GM19099 (cell line): ENCODE measurements around the gene SMIM11.

ENCODE experiments used
- POLR2A ChIP-seq: IDR thresholded peaks from 3 replicates; pipeline ENCODE4 v1.6.1; 2011; ENCODE audit warnings: low read depth; ENCODE audit not compliant: insufficient read length; ENCODE audit errors: extremely low read depth

SMIM11 gene

DNA sequence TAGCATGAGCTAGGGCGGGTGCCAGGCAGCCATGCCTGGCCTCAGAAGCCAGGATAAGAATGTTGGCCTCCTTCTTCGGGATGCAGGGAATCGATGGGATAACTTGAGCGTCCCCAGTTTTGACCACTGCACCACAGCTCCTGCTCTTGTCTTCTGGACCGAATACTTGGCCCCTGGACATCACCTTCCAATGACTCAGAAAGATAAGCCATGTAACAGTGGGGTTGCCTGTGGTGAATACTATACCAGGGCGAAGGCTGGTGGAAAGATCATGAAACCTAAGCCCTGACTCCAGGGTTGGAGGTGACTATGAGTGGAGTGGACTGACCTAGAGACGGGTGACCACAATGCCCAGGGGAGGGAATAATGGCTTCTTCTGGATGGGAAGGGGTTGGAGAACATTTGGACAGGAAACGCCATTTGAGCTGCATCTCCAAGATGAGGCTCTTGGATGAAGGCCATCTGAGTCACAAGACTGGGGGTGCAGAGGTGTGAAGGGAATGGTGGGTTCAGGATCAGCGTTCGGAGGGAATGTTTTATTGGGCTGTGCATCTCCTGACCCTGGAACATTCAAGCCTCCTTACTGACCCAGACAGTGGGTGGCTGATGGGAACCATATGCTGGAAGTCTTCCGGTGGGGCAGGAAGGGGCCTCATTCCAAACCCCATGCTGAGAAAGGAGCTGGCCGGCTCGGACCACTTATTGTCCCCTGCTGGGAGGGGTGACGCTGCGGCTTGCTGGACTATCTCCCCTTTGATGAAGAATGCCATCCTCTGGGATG is 30.0 kb upstream of the SMIM11 start:
- TF ChIP-seq POLR2A: no peak

DNA sequence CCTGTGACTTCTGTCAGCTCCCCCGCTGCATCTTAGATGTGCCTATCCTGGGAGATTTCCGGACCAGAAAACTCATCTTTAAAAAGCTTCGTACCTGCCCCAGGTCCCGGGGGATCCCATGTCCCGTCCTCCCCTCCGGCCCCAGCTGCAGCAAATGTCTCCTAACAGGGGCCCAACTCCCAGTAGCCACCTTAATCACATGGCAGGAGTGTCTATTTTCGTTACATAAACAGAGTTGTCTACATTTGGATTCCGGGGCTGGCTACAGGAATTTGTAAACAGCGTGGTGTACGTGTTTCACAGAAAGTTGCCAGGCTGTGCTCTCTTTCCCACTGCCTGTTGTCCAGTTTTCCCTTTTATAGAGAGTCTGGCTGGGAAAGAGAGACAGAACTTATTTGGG is 29.4 kb upstream of the SMIM11 start:
- no peak for TF ChIP-seq POLR2A

DNA sequence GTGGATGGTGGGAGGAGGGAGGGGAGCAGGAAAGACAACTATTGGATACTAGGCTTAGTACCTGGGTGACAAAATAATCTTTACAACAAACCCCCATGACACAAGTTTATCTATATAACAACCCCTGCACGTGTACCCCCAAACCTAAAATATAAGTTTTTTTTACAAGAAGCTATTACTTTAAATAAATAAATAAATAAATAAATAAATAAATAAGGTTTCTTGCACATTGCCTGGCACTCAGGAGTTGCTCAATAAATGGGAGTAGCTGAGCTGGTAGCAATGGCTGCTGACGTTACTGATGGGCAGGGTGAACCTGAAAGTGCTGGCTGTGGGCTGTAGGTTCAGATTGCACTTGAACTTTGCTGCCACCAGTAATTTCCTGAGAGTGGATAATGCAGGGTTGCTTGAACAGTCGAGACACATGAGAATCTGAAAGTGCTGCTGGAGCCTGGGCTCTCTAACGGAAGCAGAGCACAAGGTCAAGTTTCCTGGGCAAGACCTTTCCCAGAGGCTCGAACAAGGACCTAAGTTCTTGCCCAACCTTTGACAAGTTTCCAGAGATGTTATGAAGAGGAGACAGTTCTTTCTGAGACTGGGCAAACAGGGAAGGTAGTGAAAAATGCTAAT is 26.3 kb upstream of the SMIM11 start:
- no peak for TF ChIP-seq POLR2A

DNA sequence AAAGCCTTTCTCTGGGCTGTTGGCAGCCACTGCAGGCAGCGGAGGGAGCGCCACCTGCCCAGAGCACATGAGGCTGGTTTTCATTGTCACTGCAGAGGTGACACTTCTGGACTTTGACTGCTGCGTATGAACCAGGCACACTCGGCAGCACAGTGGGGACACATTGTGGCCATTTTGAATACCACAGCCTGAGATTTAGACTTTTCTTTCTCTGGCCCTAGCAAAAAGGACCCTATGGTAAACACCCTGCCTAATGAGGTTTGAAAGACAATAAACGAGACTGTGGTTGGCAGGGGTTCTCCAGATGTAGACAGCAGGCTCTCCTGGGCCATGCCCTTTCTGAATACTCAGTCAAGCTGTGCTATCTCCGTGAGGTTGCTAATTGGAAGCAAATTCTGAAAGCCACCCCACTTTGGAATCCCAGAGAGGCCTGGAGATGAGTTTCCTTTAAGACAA is 23.5 kb upstream of the SMIM11 start:
- no peak for TF ChIP-seq POLR2A

DNA sequence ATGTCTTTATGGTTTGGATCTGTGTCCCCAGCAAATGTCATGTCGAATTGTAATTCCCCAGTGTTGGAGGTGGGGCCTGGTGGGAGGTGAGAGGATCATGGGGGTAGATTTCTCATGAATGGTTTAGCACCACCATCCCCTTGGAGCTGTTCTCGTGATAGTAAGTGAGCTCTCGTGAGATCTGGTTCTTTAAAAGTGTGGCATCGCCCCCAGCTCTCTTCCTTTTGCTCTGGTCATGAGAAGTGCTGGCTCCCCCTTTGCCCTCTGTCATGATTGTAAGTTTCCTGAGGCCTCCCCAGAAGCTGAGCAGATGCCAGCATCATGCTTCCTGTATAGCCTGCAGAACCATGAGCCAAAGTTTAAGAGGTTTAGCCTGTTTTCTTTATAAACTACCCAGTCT is 22.8 kb upstream of the SMIM11 start:
- no peak for TF ChIP-seq POLR2A

DNA sequence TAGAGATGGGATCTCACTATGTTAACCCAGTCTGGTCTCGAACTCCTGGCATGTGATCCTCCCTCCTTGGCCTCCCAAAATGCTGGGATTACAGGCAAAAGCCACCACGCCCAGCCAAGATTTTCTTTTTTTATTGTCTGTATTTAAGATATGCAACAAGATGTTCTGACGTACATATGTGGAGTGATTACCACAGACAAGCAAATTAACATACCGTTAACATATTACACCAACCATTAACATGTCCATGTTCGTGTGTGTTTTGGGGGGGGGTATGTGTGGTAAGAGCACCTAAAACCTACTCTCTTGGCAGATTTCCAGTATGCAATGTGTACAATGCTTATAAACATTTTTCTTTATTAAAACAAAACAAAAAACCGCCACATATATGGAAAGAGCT is 22.1 kb upstream of the SMIM11 start:
- no peak for TF ChIP-seq POLR2A

DNA sequence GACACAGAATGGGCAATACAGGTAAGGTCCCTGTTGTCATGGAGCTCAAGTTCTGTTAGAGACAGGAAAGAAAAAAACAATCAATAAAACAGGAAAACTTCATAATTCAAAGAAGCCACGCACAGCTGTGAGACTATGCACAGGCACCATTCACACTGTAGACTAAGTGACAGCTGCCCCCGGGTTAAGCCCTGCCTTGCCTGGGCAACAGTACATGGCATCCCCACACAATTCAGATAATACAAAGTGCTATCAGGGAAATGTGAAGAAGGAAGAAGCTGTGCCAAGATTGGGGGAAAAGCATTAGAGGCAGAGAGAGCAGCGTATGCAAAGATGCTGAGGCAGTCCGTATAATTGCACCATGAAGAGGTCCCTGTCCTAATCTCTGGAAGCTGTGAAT is 20.5 kb upstream of the SMIM11 start:
- TF ChIP-seq POLR2A: no peak

DNA sequence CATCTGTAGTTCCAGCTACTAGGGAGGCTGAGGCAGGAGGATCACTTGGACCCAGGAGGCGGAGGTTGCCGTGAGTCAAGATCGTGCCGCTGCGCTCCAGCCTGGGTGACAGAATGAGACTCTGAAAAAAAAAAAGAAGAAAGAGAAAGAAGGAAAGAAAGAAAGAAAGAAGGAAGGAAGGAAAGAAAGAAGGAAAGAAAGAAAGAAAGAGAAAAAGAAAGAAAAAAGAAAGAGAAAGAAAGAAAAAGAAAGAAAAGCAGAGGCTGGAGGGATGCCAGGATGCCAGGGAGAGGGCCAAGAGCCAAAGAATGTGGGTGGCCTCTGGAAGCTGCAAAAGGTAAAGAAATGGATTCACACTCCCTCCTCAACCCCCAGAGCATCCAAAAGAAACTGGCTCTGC is 19.7 kb upstream of the SMIM11 start:
- TF ChIP-seq POLR2A: no peak

DNA sequence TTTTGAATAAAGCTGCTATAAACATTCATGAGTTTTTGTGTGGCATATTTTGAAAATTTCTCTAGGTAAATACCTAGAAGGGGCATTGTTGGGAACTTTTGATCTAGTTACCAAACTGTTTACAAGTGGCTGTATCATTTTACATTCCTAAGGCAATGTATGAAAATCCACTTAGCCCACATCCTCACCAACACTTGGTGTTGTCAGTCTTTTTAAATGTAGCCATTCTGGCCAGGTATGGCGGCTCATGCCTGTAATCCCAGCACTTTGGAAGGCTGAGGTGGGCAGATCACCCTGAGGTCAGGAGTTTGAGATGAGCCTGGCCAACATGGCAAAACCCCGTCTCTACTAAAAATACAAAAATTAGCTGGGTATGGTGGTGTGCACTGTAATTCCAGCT is 17.4 kb upstream of the SMIM11 start:
- no peak for TF ChIP-seq POLR2A

DNA sequence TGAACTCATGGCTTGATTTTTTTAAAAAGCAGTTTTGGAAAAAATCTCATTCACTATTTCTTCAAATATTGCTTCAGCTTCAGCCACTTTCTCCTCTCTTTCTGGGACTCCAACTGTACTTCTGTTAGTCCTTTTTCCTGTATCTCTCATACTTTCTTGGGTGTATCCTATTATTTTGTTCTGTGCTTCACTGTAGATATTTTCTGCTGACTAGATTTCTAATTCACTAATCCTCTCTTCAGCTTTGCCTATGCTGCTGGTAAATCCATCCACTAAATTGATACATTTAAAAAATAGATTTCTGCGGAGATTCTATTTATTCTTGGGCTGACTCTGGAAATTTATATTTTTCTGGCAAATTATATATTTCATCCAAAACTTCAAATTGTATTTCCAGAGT is 16.4 kb upstream of the SMIM11 start:
- no peak for TF ChIP-seq POLR2A

DNA sequence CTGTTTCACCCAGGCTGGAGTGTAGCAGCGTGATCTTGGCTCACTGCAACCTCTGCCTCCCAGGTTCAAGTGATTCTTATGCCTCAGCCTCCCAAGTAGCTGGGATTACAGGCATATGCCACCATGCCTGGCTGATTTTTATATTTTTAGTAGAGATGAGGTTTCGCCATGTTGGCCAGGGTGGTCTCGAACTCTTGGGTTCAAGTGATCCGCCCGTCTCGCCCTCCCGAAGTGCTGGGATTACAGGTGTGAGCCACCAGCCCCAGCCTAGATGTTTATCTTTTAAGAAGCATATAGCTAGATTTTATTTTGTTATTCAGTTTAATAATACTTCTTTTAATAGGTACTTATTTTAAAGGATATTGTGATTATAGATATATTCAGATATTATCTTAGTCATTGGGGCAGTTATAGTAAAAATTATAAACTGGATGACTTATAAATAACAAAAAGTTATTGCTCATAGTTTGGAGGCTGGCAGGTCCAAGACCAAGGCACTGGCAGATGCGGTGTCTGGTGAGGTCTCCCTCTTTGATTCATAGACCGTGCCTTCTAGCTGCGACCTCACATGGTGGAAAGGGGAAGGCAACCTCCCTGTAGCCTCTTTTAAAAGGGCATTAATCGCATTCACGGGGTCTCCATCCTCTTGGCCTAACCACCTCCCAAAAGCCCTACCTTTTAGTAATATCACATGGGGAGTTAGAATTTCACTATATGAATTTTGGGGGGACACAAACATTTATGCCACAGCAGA is 14.6 kb upstream of the SMIM11 start:
- TF ChIP-seq POLR2A: no peak

DNA sequence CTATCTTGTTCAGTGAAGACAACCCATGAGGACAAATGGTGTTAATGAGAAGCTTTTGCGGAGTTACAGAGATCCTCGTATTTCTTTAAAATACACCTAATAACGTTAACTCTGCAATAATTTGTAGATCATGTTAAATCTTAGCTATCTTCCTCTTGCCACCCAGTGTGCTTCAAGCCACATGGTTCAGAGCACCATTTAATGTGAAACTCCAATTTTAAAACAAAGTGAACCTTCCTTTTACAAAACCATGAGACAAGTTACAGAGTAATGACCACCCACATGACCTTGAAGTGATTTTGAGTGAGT is 13.2 kb upstream of the SMIM11 start:
- no peak for TF ChIP-seq POLR2A

DNA sequence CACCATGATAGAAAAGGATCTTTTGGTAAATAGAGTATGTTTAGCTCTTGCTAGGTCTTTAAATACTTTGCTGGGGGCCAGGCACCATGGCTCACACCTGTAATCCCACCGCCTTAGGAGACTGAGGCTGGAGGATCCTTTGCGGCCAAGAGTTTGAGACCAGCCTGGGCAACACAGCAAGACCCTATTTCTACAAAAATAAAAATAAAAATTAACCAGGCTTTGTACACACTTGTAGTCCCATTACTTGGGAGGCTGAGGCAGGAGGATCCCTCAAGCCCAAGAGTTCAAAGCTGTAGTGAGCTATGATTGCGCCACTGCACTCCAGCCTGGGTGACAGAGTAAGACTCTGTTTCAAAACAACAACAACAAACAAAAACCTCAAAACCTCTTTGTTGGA is 12.6 kb upstream of the SMIM11 start:
- no peak for TF ChIP-seq POLR2A

DNA sequence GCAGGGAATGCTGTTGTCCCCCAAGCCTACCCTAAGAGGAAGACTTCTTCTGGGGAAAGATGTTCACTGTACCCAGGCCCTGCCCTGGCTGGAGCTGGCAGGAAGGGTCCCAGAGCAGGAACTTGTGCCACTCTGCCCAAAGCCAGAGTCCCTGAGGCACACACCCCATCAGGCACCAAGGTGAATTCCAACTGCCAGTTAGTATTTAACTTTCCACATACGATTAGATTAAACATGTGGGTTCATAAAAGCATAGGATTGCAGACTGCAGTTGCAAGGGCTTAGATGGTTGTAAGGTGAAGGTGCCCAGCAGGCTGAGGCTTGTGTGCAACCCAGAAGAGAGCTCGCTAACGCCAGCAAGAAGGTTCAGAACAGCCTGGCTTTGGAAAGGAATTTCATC is 11.6 kb upstream of the SMIM11 start, which contains the start of gene KCNE2:
KCNE2 (plus strand) TSS at position 274 of the 400 bp plus-strand sequence. CDS start 6,473 bp downstream, outside the sequence.
- no peak for TF ChIP-seq POLR2A

DNA sequence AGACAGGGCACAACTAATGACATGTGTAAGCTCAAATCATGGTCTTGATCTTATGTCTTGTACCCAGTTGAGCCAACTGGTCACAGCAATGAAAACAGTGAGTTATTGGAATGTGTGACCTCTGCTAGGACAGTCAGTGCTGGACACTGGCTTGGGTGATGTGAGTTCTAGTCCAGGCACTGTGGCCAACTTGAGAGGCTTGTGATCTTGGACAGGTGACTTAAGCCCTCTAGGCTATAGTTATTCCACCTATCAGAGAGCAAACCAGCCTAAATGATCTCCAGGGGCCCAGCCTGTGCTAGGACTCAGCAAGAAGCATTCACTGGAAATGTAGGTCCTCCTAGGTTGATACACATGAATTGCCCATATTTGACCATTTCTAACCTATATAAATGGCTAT is 10.4 kb upstream of the SMIM11 start:
- TF ChIP-seq POLR2A: no peak

DNA sequence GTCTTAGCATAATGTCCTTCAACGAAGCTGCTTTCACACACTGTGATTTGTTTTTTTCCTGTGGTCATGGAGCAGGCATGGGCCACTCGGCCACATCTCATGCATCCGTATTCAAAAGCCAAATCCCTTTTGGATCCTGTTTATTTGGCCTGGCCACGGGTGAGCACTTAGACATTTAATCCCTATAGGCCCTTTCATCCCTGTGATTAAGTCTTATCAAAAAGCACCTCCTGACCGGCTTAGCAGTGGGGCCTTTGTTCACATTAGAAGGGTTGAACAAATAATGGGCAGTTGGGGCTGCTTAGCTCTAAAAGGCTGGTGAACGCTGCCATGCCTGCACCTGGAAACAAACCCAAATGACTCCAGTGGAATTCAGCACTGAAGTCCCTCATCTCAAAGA is 9.5 kb upstream of the SMIM11 start:
- no peak for TF ChIP-seq POLR2A
